SHP77 (cell line): ENCODE measurements around the gene ASXL2.

Experiments
- DNase-seq, 2 experiments: peaks; one replicate each; lab custom pipeline; 2025; lab: John Stamatoyannopoulos, UW

The ASXL2 gene

GRCh38 chr2:25797620-25798488 is 80.4 kb downstream of the ASXL2 start:
- no peak for DNase-seq

DNA sequence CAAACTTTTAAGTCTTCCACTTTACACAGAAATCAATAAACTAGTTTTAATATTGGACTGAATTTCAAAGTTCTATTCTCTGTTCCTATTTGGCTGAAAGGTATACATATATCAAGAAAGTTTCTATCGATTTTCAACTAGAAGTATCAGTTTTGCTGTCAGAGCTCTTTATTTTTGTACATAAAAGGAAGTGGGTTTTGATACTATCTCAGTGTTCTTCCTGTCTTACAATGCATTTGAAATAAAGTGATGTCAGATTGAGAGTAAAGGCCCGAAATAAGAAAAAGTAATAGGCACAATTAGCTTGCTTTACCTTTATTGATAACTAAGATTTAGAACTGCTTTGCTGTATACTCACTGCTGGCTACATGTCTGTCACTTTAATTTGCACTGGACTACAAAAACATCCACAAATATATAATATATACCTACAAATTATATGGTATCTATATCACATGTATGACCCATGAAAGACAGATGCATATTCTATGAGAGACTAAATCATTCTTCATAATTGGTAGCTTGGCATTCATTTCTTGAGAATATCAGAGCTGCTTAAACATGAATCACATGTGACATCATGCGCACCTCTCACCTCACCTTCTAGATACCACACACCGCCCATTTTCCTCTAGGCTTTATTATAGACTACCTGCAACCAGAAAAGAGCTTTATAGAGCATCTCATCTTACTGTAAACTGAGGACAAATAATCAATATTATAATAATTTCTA is 83.6 kb downstream of the ASXL2 start:
- DNase-seq, result no peak

GRCh38 chr2:25790074-25790790 is 88.1 kb downstream of the ASXL2 start:
- DNase-seq, result no peak

DNA sequence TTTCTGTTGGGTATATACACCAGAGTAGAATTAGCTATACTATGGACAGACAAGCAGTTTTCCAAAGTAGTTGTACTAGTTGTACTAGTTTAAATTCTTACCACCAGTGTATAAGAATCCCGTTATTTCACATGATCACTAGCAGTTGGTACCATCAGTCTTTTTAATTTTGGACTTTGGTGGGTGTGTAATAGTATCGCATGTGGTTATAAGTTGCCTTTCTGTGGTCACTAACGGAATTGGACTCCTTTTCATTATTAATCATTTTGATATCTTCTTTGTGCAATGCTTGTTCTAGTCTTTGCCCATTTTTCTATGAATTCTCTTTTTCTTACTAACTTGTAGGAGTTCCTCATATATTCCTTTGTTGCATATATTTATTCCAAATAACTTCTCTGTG is 89.8 kb downstream of the ASXL2 start:
- DNase-seq, result no peak

GRCh38 chr2:25787020-25787419 is 91.3 kb downstream of the ASXL2 start:
- no peak for DNase-seq

GRCh38 chr2:25784404-25784803 is 93.9 kb downstream of the ASXL2 start:
- DNase-seq, result no peak

DNA sequence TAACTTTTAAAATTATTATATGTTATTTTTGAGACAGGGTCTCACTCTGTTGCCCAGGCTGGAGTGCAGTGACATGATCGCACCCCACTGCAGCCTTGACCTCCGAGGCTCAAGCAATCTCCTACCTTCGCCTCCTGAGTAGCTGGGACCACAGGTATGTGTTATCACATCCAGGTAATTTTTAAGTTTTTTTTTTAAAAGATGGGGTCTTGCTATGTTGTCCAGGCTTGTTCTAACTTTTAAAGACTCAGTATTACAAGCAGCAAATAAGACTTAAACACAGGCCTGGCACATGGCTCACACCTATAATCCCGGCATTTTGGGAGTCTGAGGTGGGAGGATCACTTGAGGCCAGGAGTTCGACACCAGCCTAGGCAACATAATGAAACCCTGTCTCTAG is 101.2 kb downstream of the ASXL2 start:
- DNase-seq, result no peak

GRCh38 chr2:25772078-25772477 is 106.2 kb downstream of the ASXL2 start:
- DNase-seq, result no peak

DNA sequence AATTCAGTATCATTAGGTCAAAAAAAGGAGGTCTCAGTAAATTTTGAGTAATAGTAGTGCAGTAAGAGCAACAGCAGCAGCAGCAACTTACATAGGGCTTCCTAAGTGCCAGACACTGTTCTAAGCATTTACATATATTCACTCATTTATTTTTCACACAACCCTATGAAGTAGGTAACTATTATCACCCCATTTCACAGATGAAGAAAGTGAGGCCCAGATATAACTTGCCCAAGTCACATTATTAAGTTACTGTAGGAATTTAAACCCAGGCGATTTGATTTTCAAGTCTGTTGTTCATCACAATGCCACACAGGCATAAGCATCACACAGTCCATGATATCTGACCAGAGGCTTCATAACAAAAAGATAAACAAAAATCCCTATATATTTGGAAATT is 114.7 kb downstream of the ASXL2 start:
- DNase-seq, result no peak

- no peak for DNase-seq
Measured at GRCh38 chr2:25760297-25760696, 118.0 kb downstream of the ASXL2 start.

DNA sequence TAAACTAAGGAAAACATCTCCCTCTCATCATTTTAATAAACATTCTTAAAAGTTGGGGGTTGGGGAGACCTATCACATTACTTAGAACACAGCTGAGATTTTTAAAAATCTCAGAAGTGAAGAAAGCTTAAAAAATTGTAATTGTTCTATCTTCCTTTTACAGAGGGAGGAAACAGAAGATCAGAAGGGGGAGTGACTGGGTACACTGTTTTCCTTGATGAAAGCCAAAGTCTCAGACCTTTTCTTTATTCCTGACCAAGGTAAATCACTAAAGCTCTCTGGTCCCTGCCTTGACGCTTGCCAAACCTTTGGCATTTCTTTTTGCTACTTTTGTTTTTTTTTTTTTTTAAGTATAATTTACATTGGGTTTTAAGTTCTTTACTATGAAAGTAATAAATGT is 119.9 kb downstream of the ASXL2 start:
- DNase-seq, result no peak

DNA sequence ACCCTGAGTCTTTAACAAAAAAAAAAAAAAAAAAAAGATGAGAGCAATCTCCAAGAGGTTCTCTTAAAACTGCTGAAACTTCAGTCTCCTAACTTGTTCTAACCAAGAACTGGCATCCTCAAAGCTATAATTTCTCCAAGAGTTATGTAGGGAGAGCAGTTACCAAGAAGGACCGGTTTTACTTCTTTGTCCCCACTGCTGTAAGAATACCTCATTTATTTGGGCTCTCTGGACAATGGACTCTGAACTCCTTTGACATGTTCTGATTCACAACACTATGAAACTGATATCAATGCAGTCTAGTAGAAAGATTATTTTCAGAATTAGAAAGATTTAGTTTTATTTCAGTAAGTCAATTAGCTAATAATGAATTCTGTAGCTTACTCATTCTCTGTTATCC is 120.4 kb downstream of the ASXL2 start:
- DNase-seq, result no peak

GRCh38 chr2:25756536-25756935 is 121.8 kb downstream of the ASXL2 start:
- no peak for DNase-seq

- no peak for DNase-seq
Measured at GRCh38 chr2:25749676-25750075, 128.6 kb downstream of the ASXL2 start.

DNA sequence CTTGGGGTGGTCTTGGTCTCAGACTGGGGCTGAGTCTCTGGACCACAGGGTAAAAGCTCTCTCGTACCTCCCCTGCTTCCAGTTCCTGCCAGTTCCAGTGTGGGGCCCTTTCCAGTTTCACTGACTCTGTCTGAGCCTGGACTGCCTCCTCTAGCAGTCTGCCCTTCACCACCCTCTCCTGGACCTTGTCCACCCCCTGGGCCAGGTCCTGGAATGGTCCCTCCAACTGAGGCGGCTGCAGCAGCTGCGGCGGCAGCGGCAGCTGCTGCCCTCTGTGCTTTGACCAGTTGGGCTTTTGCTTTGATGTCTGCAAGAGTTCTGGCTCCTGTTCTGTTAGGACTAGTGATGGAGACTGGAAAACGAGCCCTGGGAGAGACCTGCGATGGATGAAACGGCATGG is 134.2 kb downstream of the ASXL2 start:
- no peak for DNase-seq

- DNase-seq, result no peak
Measured at GRCh38 chr2:25743132-25743830, 135.0 kb downstream of the ASXL2 start.

- DNase-seq, result no peak
Measured at GRCh38 chr2:25742501-25742900, 135.8 kb downstream of the ASXL2 start.

DNA sequence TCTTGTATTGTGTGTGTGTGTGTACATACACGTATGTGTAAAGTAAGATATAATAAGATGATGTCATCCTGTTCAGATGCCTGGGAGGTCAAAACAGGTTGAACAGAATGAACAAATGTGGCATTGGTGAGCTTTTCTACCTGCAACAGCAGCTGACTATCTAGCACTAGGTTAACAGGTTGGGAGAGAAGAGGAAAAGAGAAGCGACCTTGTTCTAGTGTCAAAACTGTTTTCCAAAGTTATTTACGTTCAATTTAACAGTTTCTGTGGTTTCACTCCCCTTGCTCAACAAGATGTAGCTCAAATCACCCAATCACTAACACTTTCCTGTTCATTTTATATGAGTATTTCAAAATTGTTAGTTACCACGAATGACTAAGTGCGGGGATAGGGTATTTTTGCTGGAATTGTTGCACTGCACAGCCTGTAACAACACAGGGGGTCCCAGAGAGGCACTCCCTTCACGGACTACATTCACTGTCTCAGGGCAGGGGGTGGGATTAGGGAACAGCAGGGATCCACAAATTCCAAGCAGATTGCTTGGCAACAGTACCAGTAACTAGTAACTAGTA is 137.4 kb downstream of the ASXL2 start:
- DNase-seq, result no peak

DNA sequence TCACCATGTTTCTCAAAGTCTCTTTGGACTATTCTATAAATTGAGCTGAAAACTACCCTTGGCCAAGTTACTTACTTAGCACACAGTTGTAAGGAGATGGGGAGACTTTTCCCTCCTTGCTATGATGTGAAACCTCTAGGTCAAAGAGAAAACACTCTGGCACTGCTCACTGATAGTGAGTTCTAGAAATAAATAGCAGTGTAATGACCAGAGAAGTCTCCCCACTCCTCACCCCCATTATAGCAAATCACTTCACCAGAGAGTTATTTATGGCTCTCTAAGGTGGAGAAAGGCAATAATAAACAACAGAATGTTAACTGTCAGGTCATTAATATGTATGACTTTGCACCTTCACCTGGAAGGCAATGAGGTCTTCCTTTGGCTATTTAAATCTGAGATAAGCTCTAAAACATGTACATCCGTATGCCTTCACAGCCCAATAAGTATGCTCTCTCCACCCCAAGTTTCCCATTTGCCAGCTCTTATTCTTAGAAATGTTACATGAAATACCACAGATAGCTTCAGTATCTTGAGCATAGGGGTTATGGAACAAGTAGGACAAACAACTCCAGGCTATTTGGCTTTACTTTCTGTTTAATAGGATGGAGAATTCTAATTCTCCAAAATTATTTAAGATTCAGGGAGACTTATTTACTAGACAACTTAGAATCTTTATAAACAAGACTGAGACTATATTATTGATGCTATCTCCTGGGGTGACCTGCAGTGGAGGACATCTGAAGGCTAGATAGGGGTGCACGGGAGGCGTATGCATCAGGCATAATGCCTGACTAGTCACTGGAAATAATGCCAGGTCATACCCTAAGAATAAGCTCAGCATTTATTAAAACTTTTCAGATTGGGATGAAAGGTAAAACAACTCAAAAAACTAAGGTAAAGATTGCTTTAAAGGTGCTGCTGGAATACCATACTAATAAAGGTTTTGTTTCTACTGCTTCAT is 139.6 kb downstream of the ASXL2 start:
- no peak for DNase-seq

GRCh38 chr2:25736899-25737515 is 141.3 kb downstream of the ASXL2 start:
- no peak for DNase-seq
